Immature natural killer cell (primary cell): Measurements from ENCODE around the gene NTM. TPM values are rescaled to one million over a fixed set of nuclear protein-coding genes. Genes with fewer than 3 reads are reported as not detected.

Experiments used
- DNase-seq, 3 donors: peaks; one replicate each; pipeline ENCODE4 v3.0.0; 2022; ENCODE audit warnings: mixed read lengths in 1 of 3
- H3K27ac Mint-ChIP-seq, 6 donors: one replicate each; pipeline ENCODE4 v1.8.0; 2020; ENCODE audit warnings: mixed read lengths in 6 of 6, mild to moderate bottlenecking in 5 of 6, inconsistent platforms in 4 of 6, moderate library complexity in 3 of 6
- H3K27me3 Mint-ChIP-seq, 3 donors: one replicate each; pipeline ENCODE4 v1.8.0; 2020 to 2021; ENCODE audit warnings: low read depth in 3 of 3, mild to moderate bottlenecking in 3 of 3, mixed read lengths in 3 of 3, moderate library complexity in 3 of 3, inconsistent platforms in 1 of 3
- H3K36me3 Mint-ChIP-seq, 3 donors: one replicate each; pipeline ENCODE4 v1.8.0; 2020; ENCODE audit warnings: mixed read lengths in 3 of 3, inconsistent platforms in 2 of 3, mild to moderate bottlenecking in 2 of 3
- H3K4me1 Mint-ChIP-seq, 2 donors: one replicate each; pipeline ENCODE4 v1.8.0; 2020; ENCODE audit warnings: inconsistent platforms in 2 of 2, mild to moderate bottlenecking in 2 of 2, mixed read lengths in 2 of 2, moderate library complexity in 1 of 2
- H3K4me3 Mint-ChIP-seq, 5 donors: one replicate each; pipeline ENCODE4 v1.8.0; 2020; ENCODE audit warnings: mild to moderate bottlenecking in 5 of 5, mixed read lengths in 5 of 5, inconsistent platforms in 3 of 5, moderate library complexity in 3 of 5
- H3K9me3 Mint-ChIP-seq, 6 donors: one replicate each; pipeline ENCODE4 v1.8.0; 2020; ENCODE audit warnings: mild to moderate bottlenecking in 6 of 6, mixed read lengths in 6 of 6, inconsistent platforms in 4 of 6, moderate library complexity in 3 of 6
- polyA plus RNA-seq, 3 donors: library from polyadenylated mRNA; unstranded; fragments of 300-500 nt; fragmentation: Illumina TruSeq; gene quantifications; one replicate each; pipeline ENCODE4 v1.2.3, GENCODE V29; 2021

NTM gene
- polyA plus RNA-seq, 3 donors from 2014 or later, result not detected

DNA sequence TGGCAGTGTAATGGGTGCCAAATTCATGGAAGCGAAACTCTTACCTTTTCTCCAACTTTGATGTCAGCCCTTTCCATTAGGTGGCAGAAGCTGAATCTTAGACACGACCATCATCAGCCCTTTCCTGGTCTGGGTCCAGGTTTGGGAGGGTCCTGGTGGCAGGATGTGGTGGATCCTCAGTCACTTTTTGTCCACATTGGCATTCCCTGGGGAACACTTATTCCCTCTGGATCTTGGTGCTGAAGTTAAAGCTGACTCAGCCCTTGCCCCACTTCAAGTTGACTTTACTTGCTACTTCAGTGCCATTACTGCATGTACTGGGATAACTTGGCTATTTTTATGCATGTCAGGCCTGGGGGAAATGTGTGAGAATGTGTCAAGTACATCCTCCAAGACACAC, 16.6 kb upstream of the NTM start:
- Mint-ChIP-seq H3K9me3 (peaks cover 0 to 8% (median 0%) of the 10 kb centered on the region in 6 donors), H3K27ac (no peak overlapping the region)

DNA sequence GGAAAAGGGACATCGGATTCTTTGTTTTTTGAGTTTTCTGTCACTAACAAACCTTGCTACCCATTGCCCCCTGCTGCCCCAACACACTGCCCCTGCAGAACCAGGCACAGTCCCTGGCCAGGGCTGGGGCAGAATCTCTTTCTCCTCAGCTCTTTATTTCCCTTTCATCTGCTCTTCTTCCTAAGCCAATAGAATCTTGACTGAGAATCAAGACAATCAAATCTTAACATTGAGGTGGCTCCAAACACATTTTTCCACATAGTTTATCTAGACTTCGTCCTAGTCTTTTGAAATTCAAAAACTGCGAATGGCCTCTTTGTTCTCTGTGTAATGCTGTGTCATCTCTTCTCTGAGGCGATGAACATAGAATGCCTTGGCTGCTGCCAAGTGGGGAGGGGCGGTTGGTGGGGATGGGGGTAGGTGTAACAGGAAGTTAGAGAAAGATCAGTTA, 16.1 kb upstream of the NTM start:
- Mint-ChIP-seq H3K9me3 (peaks cover 0 to 8% (median 0%) of the 10 kb centered on the region in 6 donors), H3K27me3 (no peaks in the 10 kb centered on the region), H3K36me3 (no peaks in the 10 kb centered on the region), H3K4me1 (no peaks in the 10 kb centered on the region), H3K4me3 (no peak overlapping the region), H3K27ac (no peak overlapping the region)
- DNase-seq, result no peak

More for the DNA sequence above, 16.6 kb upstream of the NTM start:
- Mint-ChIP-seq H3K4me1 (no peaks in the 10 kb centered on the region), H3K4me3 (no peak overlapping the region), H3K36me3 (no peaks in the 10 kb centered on the region), H3K27me3 (no peaks in the 10 kb centered on the region)
- no peak for DNase-seq

DNA sequence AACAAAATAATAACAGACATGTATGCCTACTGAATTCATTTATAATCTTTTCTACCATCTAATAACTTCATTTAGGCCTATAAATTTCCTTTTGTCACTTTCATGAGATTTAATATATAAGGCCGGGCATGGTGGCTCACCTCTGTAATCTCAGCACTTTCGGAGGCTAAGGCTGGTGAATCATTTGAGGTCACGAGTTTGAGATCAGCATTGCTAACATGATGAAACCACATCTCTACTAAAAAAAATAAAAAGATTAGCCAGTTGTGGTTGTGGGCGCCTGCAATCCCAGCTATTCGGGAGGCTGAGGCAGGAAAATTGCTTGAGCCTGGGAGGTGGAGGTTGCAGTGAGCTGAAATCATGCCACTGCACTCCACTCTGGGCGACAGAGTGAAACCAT, 14.2 kb upstream of the NTM start:
- Mint-ChIP-seq H3K36me3 (no peaks in the 10 kb centered on the region), H3K27me3 (peaks cover 0 to 1% (median 0%) of the 10 kb centered on the region in 3 donors), H3K9me3 (peaks cover 0 to 6% (median 0%) of the 10 kb centered on the region in 6 donors), H3K4me3 (no peak overlapping the region), H3K4me1 (no peaks in the 10 kb centered on the region), H3K27ac (no peak overlapping the region)
- no peak for DNase-seq

DNA sequence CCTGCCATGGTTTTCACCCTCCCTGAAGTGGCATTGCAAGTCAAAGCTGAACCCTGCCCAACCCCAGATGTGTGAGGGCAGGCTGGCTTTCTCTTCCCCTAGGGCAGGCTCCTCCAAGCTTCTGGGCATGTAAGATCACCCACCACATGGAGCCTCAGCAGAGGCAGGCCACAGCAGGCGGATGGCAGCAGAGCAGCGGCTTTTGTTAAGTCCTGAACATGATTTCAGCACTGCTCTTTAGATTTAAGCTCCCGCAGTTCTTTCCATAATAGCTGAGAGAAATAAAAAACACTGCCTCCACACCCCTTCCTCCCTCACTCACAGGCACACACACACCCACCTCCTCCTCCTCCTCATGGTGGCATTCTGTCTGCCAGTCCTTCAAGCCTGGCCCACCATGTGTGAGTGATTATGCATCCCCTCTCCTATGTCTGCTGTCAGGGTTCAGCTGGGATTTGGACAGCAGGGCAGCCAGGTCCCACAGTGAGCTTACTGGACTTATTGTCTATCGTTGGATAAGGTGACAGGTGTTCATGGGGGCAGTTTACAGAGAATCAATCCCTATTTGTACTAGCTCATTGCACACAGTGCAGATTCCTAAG, 5.0 kb upstream of the NTM start:
- Mint-ChIP-seq H3K4me1 (no peaks in the 10 kb centered on the region), H3K36me3 (no peaks in the 10 kb centered on the region), H3K27me3 (peaks cover 2 to 6% (median 2%) of the 10 kb centered on the region in 3 donors), H3K27ac (no peak overlapping the region), H3K4me3 (no peak overlapping the region), H3K9me3 (peaks cover 0 to 5% (median 4%) of the 10 kb centered on the region in 6 donors)
- DNase-seq, result no peak

DNA sequence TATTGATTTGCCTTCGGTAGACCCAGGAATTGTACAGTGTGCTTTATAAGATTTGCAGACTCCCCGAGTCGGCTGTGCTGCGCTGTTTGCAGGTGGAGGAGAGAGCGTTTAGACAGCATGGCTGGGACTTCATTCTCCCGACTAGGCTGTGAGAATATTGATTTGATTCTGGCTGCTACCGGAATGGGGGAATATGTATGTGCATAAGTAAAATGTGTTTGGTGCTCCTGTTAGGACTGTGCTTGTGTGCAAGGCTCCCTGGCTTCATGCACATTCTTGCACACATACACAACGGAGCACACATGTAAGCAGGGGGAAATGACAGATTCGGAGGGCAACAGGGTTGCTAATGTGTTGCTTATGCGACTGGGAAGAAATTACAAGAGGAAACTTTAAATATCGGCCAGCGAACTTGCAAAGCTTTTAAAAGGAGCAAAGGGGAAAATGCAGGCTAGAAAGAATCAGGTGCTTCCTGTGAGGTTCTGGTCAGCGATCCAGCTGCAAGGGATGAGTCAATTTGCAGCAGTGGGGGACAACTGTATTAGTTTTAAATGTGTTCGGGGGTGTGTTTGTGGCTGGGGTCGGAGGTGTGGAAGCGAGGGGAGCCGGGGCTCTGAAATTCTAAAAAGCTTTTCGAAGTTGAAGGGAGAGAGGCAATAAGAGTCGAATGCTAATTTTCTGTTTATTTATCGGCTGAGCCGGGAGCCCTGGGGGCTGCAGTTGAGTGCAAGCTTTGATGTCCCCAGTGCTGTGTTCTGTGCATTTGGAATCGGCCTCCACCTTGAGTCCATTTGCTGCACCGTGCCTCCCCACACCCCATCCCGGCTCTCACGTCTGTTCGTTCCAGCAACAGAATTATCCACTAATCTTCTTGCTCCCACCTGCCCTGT, 731 bp downstream of the NTM start:
- Mint-ChIP-seq H3K27ac (no peak overlapping the region), H3K27me3 (peaks cover 0 to 2% (median 0%) of the 10 kb centered on the region in 3 donors), H3K4me1 (no peaks in the 10 kb centered on the region), H3K4me3 (no peak overlapping the region), H3K36me3 (no peaks in the 10 kb centered on the region), H3K9me3 (peaks cover 0 to 11% (median 4%) of the 10 kb centered on the region in 6 donors)
- no peak for DNase-seq

DNA sequence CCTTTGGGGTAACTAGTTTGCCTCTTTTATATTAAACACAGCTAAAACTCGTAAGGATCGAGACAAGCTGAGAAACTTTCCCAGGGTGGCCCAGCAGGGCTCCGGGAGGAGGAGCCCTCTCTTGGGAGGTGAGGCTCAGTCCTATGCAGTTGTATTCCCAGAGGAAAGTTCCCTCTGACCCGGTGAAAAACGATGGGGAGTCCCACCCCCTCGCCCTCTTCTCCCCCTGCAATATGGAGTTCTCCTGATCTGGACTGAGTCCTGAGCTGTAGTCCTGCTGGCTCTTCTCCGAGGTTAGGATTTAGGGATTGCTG, 1.3 kb downstream of the NTM start:
- H3K36me3 Mint-ChIP-seq, result no peaks in the 10 kb centered on the region
- H3K9me3 Mint-ChIP-seq, result peaks cover 0 to 14% (median 4%) of the 10 kb centered on the region in 6 donors
- H3K27ac Mint-ChIP-seq, result no peak overlapping the region
- no peak overlapping the region for H3K4me3 Mint-ChIP-seq
- H3K27me3 Mint-ChIP-seq, result peaks cover 0 to 2% (median 0%) of the 10 kb centered on the region in 3 donors
- DNase-seq, result no peak
- no peaks in the 10 kb centered on the region for H3K4me1 Mint-ChIP-seq

DNA sequence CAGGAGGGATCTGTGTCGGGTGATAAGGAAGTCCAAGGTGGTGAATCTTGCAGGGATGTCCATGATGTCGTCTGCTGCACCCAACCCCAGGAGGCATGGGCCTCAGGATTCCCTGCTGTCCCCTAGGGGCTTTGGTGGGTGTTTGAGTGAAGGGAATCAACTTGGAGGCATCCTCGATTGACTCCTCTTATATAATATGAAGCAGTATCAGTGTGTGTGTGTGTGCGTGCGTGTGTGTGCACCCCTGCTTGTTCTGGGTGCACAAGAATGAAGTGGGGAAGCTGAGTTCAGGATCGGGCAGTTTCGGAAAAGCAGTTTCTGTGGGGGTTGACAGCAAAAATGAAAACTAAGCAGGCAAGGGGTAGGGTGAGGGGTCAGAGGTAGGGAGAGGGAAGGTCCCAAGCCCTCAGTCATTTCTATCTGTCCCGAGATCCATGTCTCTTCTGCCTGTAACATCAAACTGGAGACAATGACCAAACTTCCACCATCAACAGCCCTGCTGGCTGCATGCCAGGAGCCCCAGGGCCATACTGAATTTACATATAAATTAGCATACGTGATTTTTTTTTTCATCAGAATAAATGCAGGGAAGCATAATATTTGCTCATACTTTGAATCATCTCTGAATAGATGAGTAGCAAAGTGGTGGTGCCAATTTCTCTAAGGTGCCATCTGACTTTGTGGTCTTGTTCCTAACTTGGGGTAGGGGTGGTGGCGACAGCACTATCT, 2.0 kb downstream of the NTM start:
- Mint-ChIP-seq H3K36me3 (no peaks in the 10 kb centered on the region), H3K4me1 (no peaks in the 10 kb centered on the region), H3K27me3 (peaks cover 0 to 2% (median 0%) of the 10 kb centered on the region in 3 donors), H3K4me3 (no peak overlapping the region), H3K9me3 (peaks cover 0 to 14% (median 4%) of the 10 kb centered on the region in 6 donors), H3K27ac (no peak overlapping the region)
- no peak for DNase-seq

DNA sequence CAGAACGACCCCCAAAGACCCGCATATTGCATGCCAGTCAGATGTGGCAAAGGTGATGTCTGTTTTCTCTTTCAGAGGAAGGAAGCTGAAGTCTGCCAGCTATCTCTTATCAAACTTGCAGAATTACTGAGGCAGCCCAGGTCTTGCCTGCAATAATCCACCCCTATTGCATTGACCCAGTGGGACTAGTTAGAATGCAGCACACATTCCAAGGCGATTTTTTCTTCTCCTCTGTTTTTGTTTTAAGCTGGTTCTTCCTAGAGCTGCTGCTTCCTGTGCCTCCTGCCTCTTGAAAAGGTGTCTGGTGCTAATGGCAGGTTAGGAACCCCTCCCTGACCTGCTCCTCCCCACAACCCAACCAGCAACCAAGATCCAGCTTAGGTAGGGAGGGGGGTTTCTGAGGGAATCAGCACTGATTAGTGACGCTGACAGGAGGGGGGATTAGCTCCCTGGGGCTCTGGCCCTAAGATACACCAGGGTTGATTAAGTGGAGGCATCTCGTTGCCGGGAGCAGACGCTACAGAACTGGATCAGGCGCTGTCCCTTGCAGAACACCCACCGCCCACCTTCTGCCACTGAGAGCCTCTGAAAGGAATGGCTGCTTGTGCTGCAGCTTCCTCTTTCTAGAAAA, 2.8 kb downstream of the NTM start:
- Mint-ChIP-seq H3K27ac (no peak overlapping the region), H3K4me3 (no peak overlapping the region), H3K27me3 (peaks cover 0 to 2% (median 0%) of the 10 kb centered on the region in 3 donors), H3K9me3 (peaks cover 0 to 14% (median 4%) of the 10 kb centered on the region in 6 donors), H3K36me3 (no peaks in the 10 kb centered on the region), H3K4me1 (no peaks in the 10 kb centered on the region)
- no peak for DNase-seq

DNA sequence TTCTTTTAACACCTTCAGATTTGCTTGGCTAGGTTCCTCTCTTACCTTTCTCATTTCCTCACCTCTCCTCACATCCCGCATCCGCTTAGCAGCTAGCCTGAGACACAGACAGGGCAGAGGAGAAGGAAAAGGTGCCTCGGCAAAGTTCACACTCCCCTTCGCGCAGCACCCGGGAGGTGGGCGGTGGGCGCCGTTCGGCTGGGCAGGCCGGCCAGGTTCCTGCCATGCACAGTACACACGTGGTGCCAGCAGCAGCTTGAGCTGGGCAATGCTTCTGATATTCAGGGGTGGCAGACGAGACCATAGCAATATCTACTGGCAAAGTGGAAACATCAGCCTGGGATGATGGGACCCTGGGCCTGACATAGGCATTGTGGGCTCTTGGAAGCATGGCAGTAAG, 3.3 kb downstream of the NTM start:
- Mint-ChIP-seq H3K9me3 (peaks cover 0 to 14% (median 4%) of the 10 kb centered on the region in 6 donors), H3K36me3 (no peaks in the 10 kb centered on the region), H3K27me3 (peaks cover 0 to 2% (median 0%) of the 10 kb centered on the region in 3 donors), H3K27ac (no peak overlapping the region), H3K4me3 (no peak overlapping the region), H3K4me1 (no peaks in the 10 kb centered on the region)
- no peak for DNase-seq

DNA sequence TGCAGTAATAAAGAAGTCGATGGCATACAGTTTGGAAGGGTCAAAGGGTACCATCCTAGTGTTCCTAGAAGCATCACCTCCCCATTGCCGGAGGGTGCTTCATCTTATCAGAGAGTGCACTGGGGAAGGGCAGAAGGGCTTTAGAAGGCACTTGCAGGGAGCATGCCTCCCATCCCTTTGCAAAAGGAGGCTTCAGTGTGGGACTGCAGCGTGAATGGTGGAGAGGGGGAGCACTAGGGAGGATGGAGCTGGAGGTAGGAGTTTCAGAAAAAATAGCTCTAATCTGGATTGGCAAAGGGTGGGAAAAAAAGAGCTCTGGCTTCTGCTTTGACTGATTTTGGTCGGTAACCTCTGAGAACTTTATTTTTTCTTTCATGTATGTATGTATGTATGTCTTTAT, 5.0 kb downstream of the NTM start:
- no peak for DNase-seq
- peaks cover 0 to 10% (median 1%) of the 10 kb centered on the region in 6 donors for H3K9me3 Mint-ChIP-seq
- H3K27ac Mint-ChIP-seq, result no peak overlapping the region
- H3K4me3 Mint-ChIP-seq, result no peak overlapping the region
- no peaks in the 10 kb centered on the region for H3K36me3 Mint-ChIP-seq
- H3K27me3 Mint-ChIP-seq, result peaks cover 0 to 2% (median 0%) of the 10 kb centered on the region in 3 donors
- no peaks in the 10 kb centered on the region for H3K4me1 Mint-ChIP-seq

DNA sequence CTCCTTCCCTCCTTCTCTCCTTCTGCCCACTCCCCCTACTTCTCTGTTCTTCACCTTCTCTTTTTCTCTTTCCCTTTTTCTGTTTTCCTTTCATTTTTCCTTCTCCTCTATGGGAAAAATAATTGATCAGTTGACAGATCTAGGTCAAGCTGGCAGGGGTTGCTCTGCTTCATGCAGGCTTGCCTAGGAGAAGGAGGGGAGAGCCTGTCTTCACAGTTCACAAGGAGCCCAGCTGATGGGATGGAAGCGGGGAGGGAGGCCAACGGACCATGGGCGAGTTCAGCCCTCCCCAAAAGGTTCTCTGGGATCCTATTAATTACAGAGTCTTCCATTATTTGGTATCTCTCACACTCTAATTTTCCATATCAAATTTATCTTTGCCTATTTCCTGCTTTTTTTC, 5.5 kb downstream of the NTM start:
- H3K4me1 Mint-ChIP-seq, result no peaks in the 10 kb centered on the region
- peaks cover 0 to 10% (median 1%) of the 10 kb centered on the region in 6 donors for H3K9me3 Mint-ChIP-seq
- H3K27me3 Mint-ChIP-seq, result peaks cover 0 to 2% (median 0%) of the 10 kb centered on the region in 3 donors
- no peak overlapping the region for H3K4me3 Mint-ChIP-seq
- no peaks in the 10 kb centered on the region for H3K36me3 Mint-ChIP-seq
- no peak overlapping the region for H3K27ac Mint-ChIP-seq
- DNase-seq, result no peak

DNA sequence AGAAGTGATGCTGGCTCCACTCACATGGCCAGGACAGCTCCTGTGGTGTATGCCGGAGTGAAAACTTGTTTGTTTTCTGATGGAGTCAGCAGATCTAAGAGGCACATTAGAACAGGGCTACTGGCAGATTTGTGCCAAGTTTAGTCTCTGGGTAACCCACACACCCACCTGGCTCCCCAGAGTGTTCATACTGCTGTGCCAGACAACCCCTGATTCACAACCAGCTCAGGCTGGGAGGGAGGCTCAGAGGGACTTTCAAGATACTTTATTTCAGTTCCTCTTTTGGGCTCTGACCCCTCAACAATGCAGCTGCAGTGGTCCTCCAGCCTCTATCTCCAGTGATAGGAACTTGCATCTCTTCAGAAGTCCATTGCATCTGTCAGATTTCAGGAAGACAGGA, 8.5 kb downstream of the NTM start:
- Mint-ChIP-seq H3K27ac (no peak overlapping the region), H3K27me3 (peaks cover 0 to 2% (median 0%) of the 10 kb centered on the region in 3 donors), H3K4me3 (no peak overlapping the region), H3K4me1 (no peaks in the 10 kb centered on the region), H3K9me3 (peaks cover 0 to 6% (median 1%) of the 10 kb centered on the region in 6 donors), H3K36me3 (no peaks in the 10 kb centered on the region)
- DNase-seq, result no peak

DNA sequence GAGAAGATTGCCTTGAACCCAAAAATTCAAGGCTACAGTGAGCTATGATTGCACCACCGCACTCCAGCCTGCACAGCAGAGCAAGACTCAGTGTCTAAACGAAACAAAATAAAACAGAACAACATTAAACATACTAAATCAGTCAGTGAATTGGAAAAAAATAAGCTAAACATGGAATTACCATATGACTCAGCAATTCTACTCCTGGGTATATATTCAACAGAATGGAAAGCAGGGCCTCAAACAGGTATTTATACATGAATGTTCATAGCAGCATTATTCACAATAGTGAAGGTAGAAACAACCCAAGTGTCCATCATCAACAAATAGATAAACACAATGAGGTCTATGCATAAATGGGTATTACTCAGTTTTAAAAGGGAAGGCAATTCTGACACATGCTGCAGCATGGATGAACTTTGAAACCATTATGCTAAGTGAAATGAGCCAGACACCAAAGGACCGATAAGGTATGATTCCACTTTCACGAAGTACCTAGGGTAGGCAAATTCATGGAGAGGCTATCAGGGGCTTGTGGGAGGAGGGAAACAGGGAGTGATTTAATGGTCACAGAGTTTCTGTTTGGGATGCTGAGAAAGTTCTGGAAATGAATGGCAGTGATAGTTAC, 15.5 kb downstream of the NTM start:
- DNase-seq, result no peak
- Mint-ChIP-seq H3K9me3 (peaks cover 0 to 2% (median 0%) of the 10 kb centered on the region in 6 donors), H3K4me1 (no peaks in the 10 kb centered on the region), H3K4me3 (no peak overlapping the region), H3K36me3 (no peaks in the 10 kb centered on the region), H3K27me3 (peaks cover 0 to 2% (median 0%) of the 10 kb centered on the region in 3 donors), H3K27ac (no peak overlapping the region)
